ENCODE data around the gene GJB3. TPM values are rescaled to one million over a fixed set of nuclear protein-coding genes. Genes with fewer than 3 reads are reported as not detected.
"Not testable (repeated sequence)": the region's sequence is repeated elsewhere in the genome, so short reads cannot be mapped to it uniquely, and the experiment has no call there.

The GJB3 gene
- total RNA-seq, 1 donor = not detected

DNA sequence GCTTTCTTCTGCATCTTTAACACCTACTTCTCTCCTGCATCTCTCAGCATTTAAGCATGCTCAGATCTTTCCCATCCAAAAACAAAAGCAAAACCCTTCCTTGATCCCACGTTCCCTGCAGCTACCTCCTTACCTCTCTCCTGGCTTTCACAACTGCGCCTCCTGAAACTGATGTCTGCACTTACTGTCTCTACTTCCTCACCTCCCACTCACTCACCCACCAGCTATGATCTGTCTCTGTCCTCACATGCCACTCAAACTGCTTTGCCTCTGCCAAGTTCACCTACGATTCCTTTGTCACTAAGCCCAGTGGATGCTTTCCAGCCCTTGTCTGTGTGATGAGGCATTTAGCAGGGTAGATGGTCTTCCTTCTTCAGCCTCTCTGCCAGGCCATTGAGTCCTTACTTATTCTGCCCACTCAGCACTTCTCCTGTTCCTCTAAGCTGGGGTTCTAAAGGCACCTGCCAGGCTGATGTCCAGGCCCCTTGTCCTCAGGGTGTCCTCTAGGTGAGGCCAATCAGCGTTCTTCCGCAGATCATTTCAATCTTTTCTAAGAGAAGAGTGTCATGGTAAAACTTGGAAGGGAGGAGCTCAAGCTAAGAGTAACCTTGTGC, 10.0 kb upstream of the GJB3 start:
- H3K4me3 ChIP-seq (ENCODE audit: low read depth, low read length) = no peak overlapping the region
- DNase-seq (ENCODE audit: low read depth) = no peak
- TF ChIP-seq, protein P1, sequence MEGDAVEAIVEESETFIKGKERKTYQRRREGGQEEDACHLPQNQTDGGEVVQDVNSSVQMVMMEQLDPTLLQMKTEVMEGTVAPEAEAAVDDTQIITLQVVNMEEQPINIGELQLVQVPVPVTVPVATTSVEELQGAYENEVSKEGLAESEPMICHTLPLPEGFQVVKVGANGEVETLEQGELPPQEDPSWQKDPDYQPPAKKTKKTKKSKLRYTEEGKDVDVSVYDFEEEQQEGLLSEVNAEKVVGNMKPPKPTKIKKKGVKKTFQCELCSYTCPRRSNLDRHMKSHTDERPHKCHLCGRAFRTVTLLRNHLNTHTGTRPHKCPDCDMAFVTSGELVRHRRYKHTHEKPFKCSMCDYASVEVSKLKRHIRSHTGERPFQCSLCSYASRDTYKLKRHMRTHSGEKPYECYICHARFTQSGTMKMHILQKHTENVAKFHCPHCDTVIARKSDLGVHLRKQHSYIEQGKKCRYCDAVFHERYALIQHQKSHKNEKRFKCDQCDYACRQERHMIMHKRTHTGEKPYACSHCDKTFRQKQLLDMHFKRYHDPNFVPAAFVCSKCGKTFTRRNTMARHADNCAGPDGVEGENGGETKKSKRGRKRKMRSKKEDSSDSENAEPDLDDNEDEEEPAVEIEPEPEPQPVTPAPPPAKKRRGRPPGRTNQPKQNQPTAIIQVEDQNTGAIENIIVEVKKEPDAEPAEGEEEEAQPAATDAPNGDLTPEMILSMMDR (IDR thresholded peaks at IDR 0.05; ENCODE audit: insufficient read depth, low read length) = no peak

DNA sequence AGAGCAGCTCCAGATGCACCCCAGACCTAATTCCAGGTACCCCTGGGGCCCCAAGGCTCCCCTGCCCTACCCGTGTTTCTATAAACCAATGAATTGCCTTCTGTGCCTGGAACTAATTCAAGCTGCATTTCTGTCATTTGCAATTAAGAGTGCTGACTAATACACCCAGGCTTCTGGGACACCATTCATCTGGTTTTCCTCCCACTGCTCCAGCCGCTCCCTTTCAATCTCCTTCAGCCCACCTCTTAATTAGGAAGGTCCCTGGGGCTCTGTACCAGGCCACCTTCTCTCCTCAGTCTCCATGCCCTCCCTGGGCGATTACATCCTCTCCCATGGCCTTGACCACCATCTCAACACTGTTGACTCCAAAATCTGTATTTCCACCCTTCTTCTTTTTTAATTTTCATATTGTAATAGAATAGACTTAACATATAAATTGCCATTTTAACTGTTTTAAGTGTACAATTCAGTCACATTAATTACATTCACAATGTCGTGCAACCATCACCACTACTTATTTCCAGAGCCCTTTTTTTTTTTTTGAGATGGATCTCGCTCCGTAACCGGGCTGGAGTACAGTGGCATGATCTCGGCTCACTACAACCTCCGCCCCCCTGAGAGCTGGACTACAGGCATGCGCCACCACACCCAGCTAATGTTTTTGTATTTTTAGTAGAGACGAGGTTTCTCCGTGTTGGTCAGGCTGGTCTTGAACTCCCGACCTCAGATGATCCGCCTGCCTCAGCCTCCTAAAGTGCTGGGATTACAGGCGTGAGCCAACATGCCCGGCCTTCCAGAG, 9.2 kb upstream of the GJB3 start:
- no peak overlapping the region for H3K4me3 ChIP-seq (ENCODE audit: low read depth, low read length)
- no peak for DNase-seq (ENCODE audit: low read depth)
- TF ChIP-seq, protein P1 (IDR thresholded peaks at IDR 0.05; ENCODE audit: insufficient read depth, low read length) = no peak

DNA sequence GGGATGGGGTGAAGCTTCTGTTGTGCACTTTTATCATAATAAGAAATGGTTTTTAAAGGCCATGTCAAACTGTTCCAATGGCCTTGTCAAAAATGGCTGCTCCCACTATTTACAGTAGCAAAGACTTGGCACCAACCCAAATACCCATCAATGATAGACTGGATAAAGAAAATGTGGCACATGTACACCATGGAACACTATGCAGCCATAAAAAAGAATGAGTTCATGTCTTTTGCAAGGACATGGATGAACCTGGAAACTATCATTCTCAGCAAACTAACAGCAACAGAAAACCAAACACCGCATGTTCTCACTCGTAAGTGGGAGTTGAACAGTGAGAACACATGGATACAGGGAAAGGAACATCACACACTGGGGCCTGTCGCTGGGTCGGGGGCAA, 7.9 kb upstream of the GJB3 start:
- DNase-seq (ENCODE audit: low read depth); H3K4me3 ChIP-seq (ENCODE audit: low read depth, low read length): not testable (repeated sequence)

DNA sequence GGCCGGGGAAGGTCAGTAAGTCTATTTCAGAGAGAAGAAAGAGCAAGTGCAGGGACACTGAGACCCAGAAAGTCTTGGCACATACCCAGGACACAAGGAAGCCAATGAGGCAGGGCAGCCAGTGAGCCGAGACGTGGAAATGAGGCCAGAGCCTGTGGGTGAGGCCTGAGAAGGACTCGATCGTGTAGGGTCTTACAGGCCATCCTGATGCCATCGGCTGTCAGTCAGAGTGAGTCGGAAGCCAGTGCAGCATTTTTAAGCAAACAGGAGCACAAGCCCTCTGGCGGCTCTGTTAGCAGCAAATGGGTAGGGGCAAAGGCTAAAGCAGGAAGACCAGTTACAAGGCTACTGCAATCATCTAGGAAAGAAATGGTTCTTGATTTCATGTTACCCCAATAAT, 6.1 kb upstream of the GJB3 start:
- TF ChIP-seq, protein P1 (IDR thresholded peaks at IDR 0.05; ENCODE audit: insufficient read depth, low read length) = no peak
- no peak for DNase-seq (ENCODE audit: low read depth)
- H3K4me3 ChIP-seq (ENCODE audit: low read depth, low read length) = no peak overlapping the region

DNA sequence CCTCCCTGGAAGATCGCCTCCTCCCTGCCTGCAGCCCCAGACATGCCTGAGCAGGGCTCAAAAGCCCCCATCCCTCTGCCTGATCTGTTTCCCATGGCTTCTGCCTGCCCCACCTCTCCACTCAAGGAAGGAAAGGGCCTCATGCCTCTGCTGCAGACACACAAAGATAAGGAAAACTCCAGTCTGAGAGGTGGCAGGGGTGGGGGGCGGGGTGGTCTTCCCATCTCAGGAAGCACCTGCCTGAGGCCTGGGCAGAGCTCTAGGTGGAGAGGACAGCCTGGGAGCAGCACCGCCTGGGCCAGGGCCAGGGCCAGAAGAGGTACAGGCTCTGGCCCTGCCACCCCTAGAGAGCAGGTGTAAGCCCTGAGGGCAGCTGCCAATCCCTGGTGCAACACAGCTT, 4.1 kb upstream of the GJB3 start:
- TF ChIP-seq, protein P1 (IDR thresholded peaks at IDR 0.05; ENCODE audit: insufficient read depth, low read length) = no peak
- DNase-seq (ENCODE audit: low read depth) = no peak
- H3K4me3 ChIP-seq (ENCODE audit: low read depth, low read length) = no peak overlapping the region

DNA sequence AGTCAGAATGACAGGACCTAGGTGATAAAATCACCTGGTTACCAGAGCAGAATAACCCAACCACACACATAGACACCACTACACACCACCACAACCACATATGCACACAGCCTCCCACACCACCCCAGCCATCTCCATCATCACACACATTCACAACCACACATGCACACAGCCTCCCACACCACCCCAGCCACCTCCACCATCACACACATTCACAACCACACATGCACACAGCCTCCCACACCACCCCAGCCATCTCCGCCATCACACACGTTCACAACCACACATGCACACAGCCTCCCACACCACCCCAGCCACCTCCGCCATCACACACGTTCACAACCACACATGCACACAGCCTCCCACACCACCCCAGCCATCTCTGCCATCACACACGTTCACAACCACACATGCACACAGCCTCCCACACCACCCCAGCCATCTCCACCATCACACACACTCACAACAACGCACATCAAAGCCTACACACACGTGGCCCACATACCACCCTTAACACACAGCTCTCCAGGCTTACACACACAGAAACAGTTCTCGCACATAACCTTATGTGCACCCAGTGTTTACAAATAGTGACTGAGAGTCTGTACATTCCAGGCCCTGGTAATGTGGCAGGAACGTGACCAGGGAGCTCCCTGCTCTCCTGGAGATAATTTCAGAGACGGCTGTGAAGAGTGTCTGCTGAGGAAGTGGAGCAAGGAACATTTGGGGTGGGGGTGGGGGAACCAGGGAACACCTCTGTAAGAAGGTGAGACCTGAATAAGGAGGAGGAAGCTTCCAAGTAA, 3.3 kb upstream of the GJB3 start:
- TF ChIP-seq, protein P1 (IDR thresholded peaks at IDR 0.05; ENCODE audit: insufficient read depth, low read length) = no peak
- no peak for DNase-seq (ENCODE audit: low read depth)
- no peak overlapping the region for H3K4me3 ChIP-seq (ENCODE audit: low read depth, low read length)

DNA sequence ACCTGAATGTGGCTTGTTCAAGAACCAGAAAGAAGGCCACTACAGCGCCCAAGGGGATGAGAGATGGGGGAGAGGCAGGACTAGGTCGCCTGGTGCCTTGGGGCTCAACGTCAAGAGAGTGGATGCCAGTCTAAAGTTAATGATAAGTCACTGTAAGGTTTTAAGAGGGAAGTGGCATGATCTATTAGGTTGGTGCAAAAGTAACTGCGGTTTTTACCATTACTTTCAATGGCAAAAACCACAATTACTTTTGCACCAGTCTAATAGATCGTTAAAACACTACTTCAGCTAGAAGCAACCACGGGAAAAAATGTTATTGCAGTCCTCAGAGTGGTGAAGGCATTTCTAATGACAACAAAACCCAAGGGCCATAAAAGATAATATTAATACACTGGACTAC, 2.6 kb upstream of the GJB3 start:
- no peak overlapping the region for H3K4me3 ChIP-seq (ENCODE audit: low read depth, low read length)
- DNase-seq (ENCODE audit: low read depth) = no peak
- TF ChIP-seq, protein P1 (IDR thresholded peaks at IDR 0.05; ENCODE audit: insufficient read depth, low read length) = no peak
